ENCODE data around the gene THSD8.

The THSD8 gene

DNA sequence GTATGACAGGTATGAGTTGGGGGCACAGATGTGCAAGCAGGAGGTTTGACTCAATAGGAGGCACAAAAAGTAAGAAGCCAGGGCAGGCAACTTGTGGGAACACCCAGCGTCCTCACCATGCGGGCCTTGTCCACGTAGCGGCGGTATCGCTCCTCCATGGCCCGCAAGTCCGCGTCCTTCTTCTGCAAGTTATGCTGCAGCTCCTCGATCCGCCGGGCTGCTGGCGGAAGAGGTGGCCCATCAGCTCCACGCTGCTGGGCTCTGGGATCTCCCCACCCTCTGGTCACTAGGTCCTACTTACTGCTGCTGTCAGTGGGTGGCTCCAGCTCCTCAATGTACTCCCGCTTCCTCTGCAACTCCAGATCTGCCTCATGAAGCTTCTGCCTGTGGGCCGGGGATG lies 37.2 kb upstream of the THSD8 start:
- Histone ChIP-seq H3K9me2 (replicated peaks; ENCODE audit: insufficient read depth, low read length) (no peaks in the 10 kb centered on the region), H3K27me3 (replicated peaks; ENCODE audit: insufficient read depth, low read length) (no peaks in the 10 kb centered on the region), H2AFZ (ENCODE audit: low read length) (no peak overlapping the region), H4K20me1 (ENCODE audit: insufficient read depth, low read length) (no peaks in the 10 kb centered on the region), H3K79me2 (ENCODE audit: low read length) (no peaks in the 10 kb centered on the region), H3K4me2 (ENCODE audit: low read depth, low read length) (no peak overlapping the region), H3K4me3 (ENCODE audit: low read length) (no peak overlapping the region), H3K27ac (ENCODE audit: low read length) (no peak overlapping the region), H3F3A (ENCODE audit: insufficient read depth, low read length) (no peaks in the 10 kb centered on the region), H3K9ac (ENCODE audit: low read length) (no peak overlapping the region), H3K9me3 (replicated peaks; ENCODE audit: insufficient read depth, low read length) (no peaks in the 10 kb centered on the region), H3K4me1 (ENCODE audit: low read length) (peaks cover 6% of the 10 kb centered on the region; the same call in 1 of the 2 replicates), H3K36me3 (replicated peaks; ENCODE audit: insufficient read depth, low read length) (no peaks in the 10 kb centered on the region)
- no peak for DNase-seq
- TF ChIP-seq EZH2phosphoT487 (IDR thresholded peaks at IDR 0.05; ENCODE audit: low read length) = no peak
- TF ChIP-seq EZH2 (optimal IDR thresholded peaks at IDR 0.05; ENCODE audit: low read depth, low read length) = no peak
- TF ChIP-seq, protein P1, sequence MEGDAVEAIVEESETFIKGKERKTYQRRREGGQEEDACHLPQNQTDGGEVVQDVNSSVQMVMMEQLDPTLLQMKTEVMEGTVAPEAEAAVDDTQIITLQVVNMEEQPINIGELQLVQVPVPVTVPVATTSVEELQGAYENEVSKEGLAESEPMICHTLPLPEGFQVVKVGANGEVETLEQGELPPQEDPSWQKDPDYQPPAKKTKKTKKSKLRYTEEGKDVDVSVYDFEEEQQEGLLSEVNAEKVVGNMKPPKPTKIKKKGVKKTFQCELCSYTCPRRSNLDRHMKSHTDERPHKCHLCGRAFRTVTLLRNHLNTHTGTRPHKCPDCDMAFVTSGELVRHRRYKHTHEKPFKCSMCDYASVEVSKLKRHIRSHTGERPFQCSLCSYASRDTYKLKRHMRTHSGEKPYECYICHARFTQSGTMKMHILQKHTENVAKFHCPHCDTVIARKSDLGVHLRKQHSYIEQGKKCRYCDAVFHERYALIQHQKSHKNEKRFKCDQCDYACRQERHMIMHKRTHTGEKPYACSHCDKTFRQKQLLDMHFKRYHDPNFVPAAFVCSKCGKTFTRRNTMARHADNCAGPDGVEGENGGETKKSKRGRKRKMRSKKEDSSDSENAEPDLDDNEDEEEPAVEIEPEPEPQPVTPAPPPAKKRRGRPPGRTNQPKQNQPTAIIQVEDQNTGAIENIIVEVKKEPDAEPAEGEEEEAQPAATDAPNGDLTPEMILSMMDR (IDR thresholded peaks at IDR 0.05; ENCODE audit: low read length) = no peak

DNA sequence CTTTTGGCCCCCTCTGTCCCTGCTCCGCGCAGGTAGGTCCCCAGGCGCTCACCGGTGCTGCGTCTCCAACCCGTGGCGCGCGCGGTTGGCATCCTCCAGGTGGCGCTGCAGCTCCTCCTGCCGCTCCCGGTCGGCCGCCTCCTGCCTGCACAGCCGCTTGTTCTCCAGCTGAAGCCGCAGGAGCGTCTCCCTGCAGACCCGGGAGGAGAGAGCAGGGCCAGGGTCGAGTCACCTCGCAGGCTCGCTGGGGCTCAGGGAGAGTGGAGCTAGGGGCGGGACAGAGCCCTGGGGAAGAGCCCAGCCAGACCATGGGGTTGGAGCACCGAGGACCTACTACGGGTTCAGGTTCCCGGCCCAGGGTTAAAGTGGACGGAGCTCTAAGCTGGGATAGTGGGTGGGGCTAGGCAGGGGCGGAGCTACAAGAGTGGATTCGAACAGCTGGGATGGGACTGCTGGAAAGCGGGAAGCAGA lies 35.8 kb upstream of the THSD8 start:
- TF ChIP-seq EZH2 (optimal IDR thresholded peaks at IDR 0.05; ENCODE audit: low read depth, low read length) (no peak), EZH2phosphoT487 (IDR thresholded peaks at IDR 0.05; ENCODE audit: low read length) (no peak)
- TF ChIP-seq, protein P1 (IDR thresholded peaks at IDR 0.05; ENCODE audit: low read length) = peak; percentile 90
- no peak overlapping the region; the same call in 1 of the 2 replicates for H3K9ac ChIP-seq (ENCODE audit: low read length)
- peak overlapping the region; percentile 63 for H3K4me3 ChIP-seq (ENCODE audit: low read length)
- H2AFZ ChIP-seq (ENCODE audit: low read length) = peak overlapping the region; percentile 85
- no peaks in the 10 kb centered on the region for H3K27me3 ChIP-seq (replicated peaks; ENCODE audit: insufficient read depth, low read length)
- no peaks in the 10 kb centered on the region for H3K9me3 ChIP-seq (replicated peaks; ENCODE audit: insufficient read depth, low read length)
- H3K36me3 ChIP-seq (replicated peaks; ENCODE audit: insufficient read depth, low read length) = no peaks in the 10 kb centered on the region
- peaks cover 10% of the 10 kb centered on the region for H3K4me1 ChIP-seq (ENCODE audit: low read length)
- H4K20me1 ChIP-seq (ENCODE audit: insufficient read depth, low read length) = no peaks in the 10 kb centered on the region
- H3K9me2 ChIP-seq (replicated peaks; ENCODE audit: insufficient read depth, low read length) = no peaks in the 10 kb centered on the region
- H3K4me2 ChIP-seq (ENCODE audit: low read depth, low read length) = peak overlapping the region; percentile 99
- no peaks in the 10 kb centered on the region for H3F3A ChIP-seq (ENCODE audit: insufficient read depth, low read length)
- H3K79me2 ChIP-seq (ENCODE audit: low read length) = no peaks in the 10 kb centered on the region
- no peak overlapping the region for H3K27ac ChIP-seq (ENCODE audit: low read length)
- peak; percentile 65 for DNase-seq

DNA sequence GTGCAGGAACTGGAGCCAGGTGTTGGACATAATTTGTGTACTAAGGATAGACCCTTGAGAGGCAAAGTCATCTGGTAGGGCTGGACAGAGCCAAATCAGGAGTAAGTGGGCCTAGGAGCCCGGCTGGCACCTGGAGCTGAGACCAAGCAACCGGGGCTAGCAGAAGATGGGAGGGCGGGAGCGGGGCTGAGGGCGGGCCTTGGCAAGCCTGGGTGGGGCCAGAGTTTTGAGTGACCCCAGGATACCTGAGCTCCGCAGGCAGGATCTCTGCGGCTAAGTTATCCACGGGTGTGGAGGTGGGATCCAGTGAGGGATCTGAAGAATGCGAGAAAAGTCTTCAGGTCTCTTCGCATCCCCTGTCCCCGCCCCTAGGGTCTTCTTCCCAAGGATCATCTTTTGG lies 34.7 kb upstream of the THSD8 start:
- H3K9me3 ChIP-seq (replicated peaks; ENCODE audit: insufficient read depth, low read length) = no peaks in the 10 kb centered on the region
- H3K4me3 ChIP-seq (ENCODE audit: low read length) = no peak overlapping the region
- no peak overlapping the region for H3K27ac ChIP-seq (ENCODE audit: low read length)
- no peaks in the 10 kb centered on the region for H3K79me2 ChIP-seq (ENCODE audit: low read length)
- no peaks in the 10 kb centered on the region for H3K27me3 ChIP-seq (replicated peaks; ENCODE audit: insufficient read depth, low read length)
- peaks cover 10% of the 10 kb centered on the region for H3K4me1 ChIP-seq (ENCODE audit: low read length)
- H4K20me1 ChIP-seq (ENCODE audit: insufficient read depth, low read length) = no peaks in the 10 kb centered on the region
- TF ChIP-seq EZH2phosphoT487 (IDR thresholded peaks at IDR 0.05; ENCODE audit: low read length) (no peak), EZH2 (optimal IDR thresholded peaks at IDR 0.05; ENCODE audit: low read depth, low read length) (no peak)
- TF ChIP-seq, protein P1 (IDR thresholded peaks at IDR 0.05; ENCODE audit: low read length) = no peak
- no peaks in the 10 kb centered on the region for H3F3A ChIP-seq (ENCODE audit: insufficient read depth, low read length)
- no peak overlapping the region for H2AFZ ChIP-seq (ENCODE audit: low read length)
- H3K9ac ChIP-seq (ENCODE audit: low read length) = no peak overlapping the region
- H3K4me2 ChIP-seq (ENCODE audit: low read depth, low read length) = no peak overlapping the region
- H3K36me3 ChIP-seq (replicated peaks; ENCODE audit: insufficient read depth, low read length) = no peaks in the 10 kb centered on the region
- H3K9me2 ChIP-seq (replicated peaks; ENCODE audit: insufficient read depth, low read length) = no peaks in the 10 kb centered on the region
- no peak for DNase-seq
